ENCODE results near the gene SORCS2. TPM values are rescaled to one million over a fixed set of nuclear protein-coding genes. Genes with fewer than 3 reads are reported as not detected.
A peak's percentile ranks its signal among the peaks of the same experiment; 100 is the strongest.

Gene SORCS2
- total and polyA plus RNA-seq, 7 donors: 0.18 to 1.5 (median 0.36) TPM

- Histone ChIP-seq H3K36me3 (ENCODE audit: insufficient read depth in 1 of 2, low read depth in 1 of 2) (no peaks in the 10 kb centered on the region), H3K27me3 (ENCODE audit: insufficient read depth in 3 of 3, low read length in 2 of 3) (peaks cover 0 to 12% (median 0%) of the 10 kb centered on the region in 3 donors), H3K4me3 (no peak overlapping the region), H3K27ac (no peak overlapping the region), H3K9me3 (peaks cover 2% of the 10 kb centered on the region), H3K4me1 (no peaks in the 10 kb centered on the region)
- intact Hi-C loops (cut with DNase I): no loop called here
- TF ChIP-seq CTCF (IDR thresholded peaks at IDR 0.05): no peak
- DNase-seq (no peak), ATAC-seq (no peak)
- 95 to 100% (median 98%) methylated on average over 1 of the region's 1 CpG for WGBS, 3 donors
Observed at GRCh38 chr4:7645158-7645557, 452.8 kb downstream of the SORCS2 start.

GRCh38 chr4:7645956-7646355, 453.6 kb downstream of the SORCS2 start:
- peak in 1 of 2 donors; percentile 35 for DNase-seq
- 90 to 93% (median 92%) methylated on average over 23 of the region's 23 CpGs for WGBS, 3 donors
- intact Hi-C loops (cut with DNase I): no loop called here
- H3K4me3 ChIP-seq: no peak overlapping the region
- H3K27me3 ChIP-seq (ENCODE audit: insufficient read depth in 3 of 3, low read length in 2 of 3): peaks cover 0 to 12% (median 0%) of the 10 kb centered on the region in 3 donors
- no peak for ATAC-seq
- peaks cover 2% of the 10 kb centered on the region for H3K9me3 ChIP-seq
- H3K27ac ChIP-seq: no peak overlapping the region
- no peaks in the 10 kb centered on the region for H3K4me1 ChIP-seq
- H3K36me3 ChIP-seq (ENCODE audit: insufficient read depth in 1 of 2, low read depth in 1 of 2): no peaks in the 10 kb centered on the region
- TF ChIP-seq CTCF (IDR thresholded peaks at IDR 0.05): no peak

- Histone ChIP-seq H3K27me3 (ENCODE audit: insufficient read depth in 3 of 3, low read length in 2 of 3) (peaks cover 0 to 12% (median 0%) of the 10 kb centered on the region in 3 donors), H3K27ac (no peak overlapping the region), H3K4me1 (no peaks in the 10 kb centered on the region)
Observed at GRCh38 chr4:7646384-7647061, 454.2 kb downstream of the SORCS2 start.

GRCh38 chr4:7647186-7647585, 454.8 kb downstream of the SORCS2 start:
- H3K27me3 ChIP-seq (ENCODE audit: insufficient read depth in 3 of 3, low read length in 2 of 3): peaks cover 0 to 15% (median 0%) of the 10 kb centered on the region in 3 donors
- no peak for TF ChIP-seq CTCF (IDR thresholded peaks at IDR 0.05)
- peaks cover 2% of the 10 kb centered on the region for H3K9me3 ChIP-seq
- H3K27ac ChIP-seq: no peak overlapping the region
- no peaks in the 10 kb centered on the region for H3K36me3 ChIP-seq (ENCODE audit: insufficient read depth in 1 of 2, low read depth in 1 of 2)
- intact Hi-C loops (cut with DNase I): no loop called here
- WGBS, 3 donors: 84 to 87% (median 86%) methylated on average over 10 of the region's 10 CpGs
- no peaks in the 10 kb centered on the region for H3K4me1 ChIP-seq
- no peak for ATAC-seq
- DNase-seq: peak in 1 of 2 donors; percentile 16
- H3K4me3 ChIP-seq: no peak overlapping the region

More at GRCh38 chr4:7646384-7647061, 454.2 kb downstream of the SORCS2 start:
- no peak for TF ChIP-seq CTCF (IDR thresholded peaks at IDR 0.05)
- Histone ChIP-seq H3K9me3 (peaks cover 2% of the 10 kb centered on the region), H3K4me3 (no peak overlapping the region), H3K36me3 (ENCODE audit: insufficient read depth in 1 of 2, low read depth in 1 of 2) (no peaks in the 10 kb centered on the region)
- DNase-seq (peak in 1 of 2 donors; percentile 50), ATAC-seq (no peak)
- intact Hi-C loops (cut with DNase I): no loop called here
- 82 to 91% (median 88%) methylated on average over 18 of the region's 18 CpGs for WGBS, 3 donors

All from psoas muscle (tissue), 8 donors.